RWPE2 (cell line): Measurements from ENCODE around the gene ZDHHC1.

ENCODE experiments used
- ATAC-seq: fragments of 200-7000 bp; cut with Tn5 transposase; 3 replicates; pipeline ENCODE4 v1.9.1; 2021; ENCODE audit warnings: low read depth
- DNase-seq: peaks from one replicate; pipeline ENCODE4 v3.0.0-alpha.2; 2020; ENCODE audit warnings: low spot score
- H3K27ac ChIP-seq: fragments of 450-650 bp; 2 replicates; pipeline ENCODE4 v1.5.1; 2017; ENCODE audit warnings: mild to moderate bottlenecking; ENCODE audit not compliant: poor library complexity, severe bottlenecking
- H3K27me3 ChIP-seq: fragments of 250-450 bp; sonication (Bioruptor Pico); 2 replicates; pipeline ENCODE4 v1.5.1; 2021; ENCODE audit warnings: mild to moderate bottlenecking, moderate library complexity; ENCODE audit not compliant: insufficient read depth, poor library complexity, severe bottlenecking
- H3K36me3 ChIP-seq: fragments of 250-450 bp; sonication (Bioruptor Pico); 2 replicates; pipeline ENCODE4 v1.5.1; 2020; ENCODE audit warnings: low read depth, mild to moderate bottlenecking, moderate library complexity
- H3K4me1 ChIP-seq: fragments of 250-450 bp; sonication (Bioruptor Pico); 2 replicates; pipeline ENCODE4 v1.5.1; 2021; ENCODE audit warnings: mild to moderate bottlenecking, moderate library complexity; ENCODE audit not compliant: insufficient read depth, poor library complexity, severe bottlenecking
- H3K4me3 ChIP-seq: fragments of 250-450 bp; sonication (Bioruptor Pico); 2 replicates; pipeline ENCODE4 v1.5.1; 2021; ENCODE audit warnings: mild to moderate bottlenecking, moderate library complexity; ENCODE audit not compliant: severe bottlenecking
- H3K9me3 ChIP-seq: fragments of 250-450 bp; sonication (Bioruptor Pico); 2 replicates; pipeline ENCODE4 v1.5.1; 2021; ENCODE audit warnings: mild to moderate bottlenecking, moderate library complexity; ENCODE audit not compliant: severe bottlenecking
- CTCF ChIP-seq: fragments of 450-650 bp; IDR thresholded peaks from one replicate; pipeline ENCODE4 v1.5.1; 2017; ENCODE audit warnings: mild to moderate bottlenecking, moderate library complexity; ENCODE audit not compliant: poor library complexity, severe bottlenecking

ZDHHC1 gene

DNA sequence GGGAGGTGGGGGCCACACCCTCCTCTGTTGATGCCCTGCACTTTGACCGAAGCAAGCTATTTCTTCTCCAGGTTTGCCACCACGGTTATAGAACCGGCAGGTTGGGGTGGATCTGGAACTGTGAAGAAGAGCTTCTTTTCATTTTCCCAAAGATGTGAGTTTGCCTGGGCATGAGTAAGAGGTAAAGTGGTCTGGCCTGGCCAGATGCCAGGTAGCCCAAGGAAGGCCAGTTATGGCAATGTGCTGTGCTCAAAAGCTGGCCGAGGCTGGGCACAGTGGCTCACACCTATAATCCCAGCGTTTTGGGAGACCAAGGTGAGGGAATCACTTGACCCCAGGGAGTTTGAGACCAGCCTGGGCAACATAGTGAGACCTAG is 46.0 kb upstream of the ZDHHC1 start:
- H3K4me3 ChIP-seq: no peak overlapping the region
- no peak for DNase-seq
- no peak for TF ChIP-seq CTCF
- H3K9me3 ChIP-seq: no peaks in the 10 kb centered on the region
- ATAC-seq: no peak
- no peak overlapping the region for H3K27ac ChIP-seq
- H3K36me3 ChIP-seq: peaks cover 2% of the 10 kb centered on the region; the same call in 1 of the 2 replicates
- no peaks in the 10 kb centered on the region for H3K27me3 ChIP-seq
- H3K4me1 ChIP-seq: peaks cover 4% of the 10 kb centered on the region

DNA sequence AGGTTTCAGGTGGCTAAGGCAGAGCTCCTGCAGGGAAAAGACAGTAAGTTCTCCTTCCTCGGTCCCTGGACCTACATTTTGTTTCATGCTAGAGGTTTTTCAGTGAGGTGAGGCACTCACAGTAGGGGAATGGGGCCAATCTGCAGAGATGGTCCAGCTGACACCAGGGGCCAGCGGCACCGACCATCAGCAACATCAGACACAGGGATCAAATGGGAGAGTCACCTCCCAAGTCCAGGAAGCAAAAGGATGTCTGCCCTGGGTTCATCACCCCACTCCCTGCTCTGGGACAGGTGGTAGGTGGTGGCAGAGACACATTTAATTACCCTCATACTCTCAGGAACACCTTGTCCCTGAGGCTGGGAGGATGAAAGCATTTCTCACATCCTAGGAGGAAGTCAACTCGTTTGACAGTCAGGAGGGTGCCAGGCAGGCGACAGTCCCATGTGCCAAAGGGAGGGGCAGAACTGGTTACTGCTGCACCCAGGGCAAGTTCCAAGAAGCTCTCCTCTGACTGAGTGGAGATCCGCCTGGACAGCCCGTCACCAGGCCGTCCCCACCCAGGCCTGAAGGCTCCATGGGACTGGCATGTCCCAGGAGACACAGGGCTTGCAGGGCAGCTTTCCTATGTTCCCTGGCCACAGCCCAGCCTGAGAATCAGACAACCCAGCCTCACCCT is 45.5 kb upstream of the ZDHHC1 start:
- ATAC-seq (no peak), DNase-seq (no peak)
- Histone ChIP-seq H3K27ac (no peak overlapping the region), H3K27me3 (no peaks in the 10 kb centered on the region), H3K4me3 (no peak overlapping the region), H3K9me3 (no peaks in the 10 kb centered on the region), H3K4me1 (peaks cover 4% of the 10 kb centered on the region), H3K36me3 (peaks cover 2% of the 10 kb centered on the region; the same call in 1 of the 2 replicates)
- no peak for TF ChIP-seq CTCF

- Histone ChIP-seq H3K9me3 (no peaks in the 10 kb centered on the region), H3K4me3 (no peak overlapping the region), H3K4me1 (peaks cover 4% of the 10 kb centered on the region), H3K27me3 (no peaks in the 10 kb centered on the region), H3K27ac (no peak overlapping the region), H3K36me3 (peaks cover 2% of the 10 kb centered on the region; the same call in 1 of the 2 replicates)
- no peak for TF ChIP-seq CTCF
- DNase-seq (no peak), ATAC-seq (no peak)
These were observed 44.7 kb upstream of the ZDHHC1 start for GRCh38 chr16:67460961-67461360.

DNA sequence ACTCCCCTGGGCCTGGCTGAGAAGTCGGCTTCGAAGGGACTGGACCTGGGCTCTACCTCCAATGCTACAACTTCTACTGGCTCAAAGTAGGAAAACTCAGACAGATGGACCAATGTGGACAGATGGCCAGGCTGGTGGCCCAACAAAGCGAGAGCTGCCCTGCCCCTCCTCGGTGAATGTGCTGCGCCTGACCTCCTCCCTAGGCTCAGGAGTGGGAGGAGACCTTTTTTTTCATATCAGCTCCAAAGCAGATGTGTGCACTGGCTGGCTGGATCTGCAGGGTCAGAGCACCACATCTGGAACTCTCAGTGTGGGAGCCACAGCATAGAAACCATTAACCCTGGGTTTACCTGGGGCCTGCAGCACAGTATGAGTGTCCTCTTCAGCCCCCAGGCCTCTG is 43.9 kb upstream of the ZDHHC1 start:
- no peak for DNase-seq
- H3K4me1 ChIP-seq: peaks cover 4% of the 10 kb centered on the region
- no peaks in the 10 kb centered on the region for H3K27me3 ChIP-seq
- no peaks in the 10 kb centered on the region for H3K9me3 ChIP-seq
- no peak overlapping the region for H3K4me3 ChIP-seq
- no peak overlapping the region for H3K27ac ChIP-seq
- no peak for TF ChIP-seq CTCF
- H3K36me3 ChIP-seq: peaks cover 2% of the 10 kb centered on the region; the same call in 1 of the 2 replicates
- no peak for ATAC-seq

DNA sequence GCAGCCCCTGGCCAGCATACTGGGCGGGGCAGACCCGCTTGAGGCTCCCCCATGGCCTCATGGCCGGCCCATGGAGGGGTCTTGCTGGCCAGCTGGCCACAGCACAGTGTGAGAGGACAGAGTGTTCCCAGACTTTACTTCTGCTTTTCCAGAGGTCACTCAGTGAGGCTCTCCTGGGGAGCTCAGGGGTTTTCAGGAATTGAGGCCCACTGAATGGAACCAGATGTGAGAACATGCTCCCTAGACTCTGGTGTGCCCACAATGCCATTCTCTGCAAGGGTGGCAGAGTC is 43.5 kb upstream of the ZDHHC1 start:
- TF ChIP-seq CTCF: no peak
- H3K36me3 ChIP-seq: peaks cover 2% of the 10 kb centered on the region; the same call in 1 of the 2 replicates
- no peak overlapping the region for H3K4me3 ChIP-seq
- DNase-seq (no peak), ATAC-seq (no peak)
- no peaks in the 10 kb centered on the region for H3K9me3 ChIP-seq
- no peaks in the 10 kb centered on the region for H3K27me3 ChIP-seq
- H3K4me1 ChIP-seq: peaks cover 4% of the 10 kb centered on the region
- no peak overlapping the region for H3K27ac ChIP-seq
